HepG2 (cell line): ENCODE data around the gene AMHR2. TPM values are rescaled to one million over a fixed set of nuclear protein-coding genes. Genes with fewer than 3 reads are reported as not detected.

Experiments used
- ATAC-seq: fragments of 200-7000 bp; cut with Tn5 transposase; 3 replicates; pipeline ENCODE4 v1.9.1; 2020; ENCODE audit warnings: mild to moderate bottlenecking, moderate library complexity
- BruUV-seq: library from RNA; stranded (reverse); fragments of 400-500 nt; replicated peaks from 2 replicates; lab custom pipeline; 2021; lab: Mats Ljungman, UMichigan
- CTCF ChIA-PET: fragments of 300-600 bp; formaldehyde crosslinking; extraction: SDS; loops from one replicate; lab custom pipeline; 2021; ENCODE audit warnings: low total read pairs, inconsistent platforms, low intra/inter-chr PET ratio; lab: Yijun Ruan, JAX
- POLR2A ChIA-PET: fragments of 350-600 bp; sonication (Branson Sonifier 250); formaldehyde crosslinking; loops from one replicate; lab custom pipeline; 2020; ENCODE audit warnings: antibody characterized with exemption, inconsistent platforms; lab: Yijun Ruan, JAX
- DNase-seq: peaks from one replicate; pipeline ENCODE4 v3.0.0-alpha.2; 2015; ENCODE audit warnings: low spot score
- FAIRE-seq: peaks from 3 replicates; lab custom pipeline; 2011; peaks lifted over from hg19 to GRCh38; lab: Jason Lieb, UNC
- H2AFZ ChIP-seq: one replicate; pipeline ENCODE4 v1.6.1; 2011; ENCODE audit warnings: low read length, inconsistent platforms
- H3K27ac ChIP-seq: fragments of 300-600 bp; 3 replicates; pipeline ENCODE4 v1.8.0; 2011; ENCODE audit warnings: mixed run types, mild to moderate bottlenecking, mixed read lengths, low read length, inconsistent platforms; ENCODE audit not compliant: insufficient read depth; ENCODE audit errors: extremely low read length
- H3K27me3 ChIP-seq, 2 experiments: fragments of 200-600 bp in 1 of 2; 2 replicates in 1 of 2; 3 replicates in 1 of 2; pipeline versions ENCODE4 v1.6.0 to v1.8.0; 2011; ENCODE audit warnings: low read length in 2 of 2, mild to moderate bottlenecking in 2 of 2, moderate library complexity in 2 of 2, inconsistent platforms in 1 of 2; ENCODE audit not compliant: insufficient read depth in 2 of 2, control insufficient read depth in 1 of 2
- H3K36me3 ChIP-seq, 2 experiments: fragments of 200-600 bp in 1 of 2; replicated peaks in 1 of 2; 2 replicates in 1 of 2; 3 replicates in 1 of 2; pipeline versions ENCODE4 v1.5.1 to v1.8.0; 2011; ENCODE audit warnings: low read length in 2 of 2, inconsistent platforms in 1 of 2; ENCODE audit not compliant: insufficient read depth in 2 of 2, control insufficient read depth in 1 of 2
- H3K4me1 ChIP-seq: 2 replicates; pipeline ENCODE4 v1.5.1; 2012; ENCODE audit warnings: low read length, inconsistent platforms; ENCODE audit not compliant: insufficient read depth
- H3K4me2 ChIP-seq: 2 replicates; pipeline ENCODE4 v1.6.0; 2011; ENCODE audit warnings: low read depth, low read length, inconsistent platforms
- H3K4me3 ChIP-seq, 3 experiments: fragments of 200-600 bp in 1 of 3; sonication (generic), shearing (Covaris generic) in 1 of 3; replicated peaks in 1 of 3; 2 replicates each; pipeline ENCODE4 v1.5.1; 2011 to 2016; ENCODE audit warnings: low read length in 3 of 3, inconsistent platforms in 2 of 3, low read depth in 2 of 3, mild to moderate bottlenecking in 2 of 3, control low read depth in 1 of 3, mixed read lengths in 1 of 3; ENCODE audit not compliant: insufficient read depth in 1 of 3
- H3K79me2 ChIP-seq: one replicate; pipeline ENCODE4 v1.6.1; 2011; ENCODE audit warnings: low read length, inconsistent platforms; ENCODE audit not compliant: insufficient read depth
- H3K9ac ChIP-seq: 2 replicates; pipeline ENCODE4 v1.6.0; 2011; ENCODE audit warnings: mild to moderate bottlenecking, low read depth, low read length, inconsistent platforms; ENCODE audit not compliant: insufficient read depth
- H3K9me3 ChIP-seq: 2 replicates; pipeline ENCODE4 v1.5.1; 2012; ENCODE audit warnings: mild to moderate bottlenecking, low read length
- H4K20me1 ChIP-seq: 2 replicates; pipeline ENCODE4 v1.6.0; 2011; ENCODE audit warnings: inconsistent platforms, mild to moderate bottlenecking, low read length, moderate library complexity; ENCODE audit not compliant: insufficient read depth
- AHR ChIP-seq: IDR thresholded peaks from 2 replicates; pipeline ENCODE4 v1.6.1; 2018; ENCODE audit warnings: missing genetic modification reagents, missing compliant biosample characterization
- HES4 ChIP-seq: sonication (generic); formaldehyde crosslinking; IDR thresholded peaks from 2 replicates; pipeline ENCODE4 v1.9.0; 2021; ENCODE audit warnings: mild to moderate bottlenecking, missing genetic modification reagents, borderline replicate concordance
- MAFF ChIP-seq: IDR thresholded peaks from 2 replicates; pipeline ENCODE4 v1.6.1; 2011; ENCODE audit warnings: low read depth, low read length, improper control_type of control experiment
- NCOR1 ChIP-seq: fragments of 200-600 bp; sonication (generic); IDR thresholded peaks from 2 replicates; pipeline ENCODE4 v1.7.0; 2017; ENCODE audit warnings: antibody characterized with exemption, low read length, borderline replicate concordance
- PHF20 ChIP-seq: sonication (generic); formaldehyde crosslinking; IDR thresholded peaks from 2 replicates; pipeline ENCODE4 v1.5.0; 2020; ENCODE audit warnings: mild to moderate bottlenecking, missing genetic modification reagents
- SMAD9 ChIP-seq: sonication (generic); formaldehyde crosslinking; IDR thresholded peaks from 2 replicates; pipeline ENCODE4 v1.5.1; 2020; ENCODE audit warnings: mild to moderate bottlenecking, missing genetic modification reagents
- YEATS2 ChIP-seq: sonication (generic); formaldehyde crosslinking; IDR thresholded peaks from 2 replicates; pipeline ENCODE4 v1.4.0; 2020; ENCODE audit warnings: missing genetic modification reagents, borderline replicate concordance
- ZBTB20 ChIP-seq: sonication (generic); formaldehyde crosslinking; IDR thresholded peaks from 2 replicates; pipeline ENCODE4 v1.8.1; 2023; ENCODE audit warnings: missing genetic modification reagents, low read depth, mild to moderate bottlenecking, borderline replicate concordance
- ZNF20 ChIP-seq: sonication (generic); formaldehyde crosslinking; IDR thresholded peaks from 2 replicates; pipeline ENCODE4 v1.4.0; 2020; ENCODE audit warnings: mild to moderate bottlenecking, moderate library complexity, missing genetic modification reagents
- ZNF335 ChIP-seq: sonication (generic); formaldehyde crosslinking; IDR thresholded peaks from 2 replicates; pipeline ENCODE4 v1.4.0; 2020; ENCODE audit warnings: missing genetic modification reagents
- ZNF562 ChIP-seq: sonication (generic); formaldehyde crosslinking; IDR thresholded peaks from 2 replicates; pipeline ENCODE4 v1.8.0; 2022; ENCODE audit warnings: missing genetic modification reagents, borderline replicate concordance
- ZNF761 ChIP-seq: sonication (generic); formaldehyde crosslinking; conservative IDR thresholded peaks from 2 replicates; pipeline ENCODE4 v1.4.0; 2020; ENCODE audit warnings: mild to moderate bottlenecking, missing genetic modification reagents
- ZNF839 ChIP-seq: sonication (generic); formaldehyde crosslinking; IDR thresholded peaks from 2 replicates; pipeline ENCODE4 v1.4.0; 2020; ENCODE audit warnings: missing genetic modification reagents, mild to moderate bottlenecking, borderline replicate concordance
- ZSCAN31 ChIP-seq: sonication (generic); formaldehyde crosslinking; IDR thresholded peaks from 2 replicates; pipeline ENCODE4 v1.5.0; 2020; ENCODE audit warnings: low read depth, mild to moderate bottlenecking, missing genetic modification reagents
- WGBS: methylation state at CpG from one replicate; pipeline ENCODE4 v1.1.6; 2017; ENCODE audit warnings: low lambda C conversion rate; 5-methylcytosine and 5-hydroxymethylcytosine counted together
- in situ Hi-C: cut with HindIII; loops from 2 replicates; pipeline ENCODE4 v1.10.0; 2017; ENCODE audit warnings: low pct_unique_long_range_greater_than_20kb; ENCODE audit not compliant: extremely low pct_ligation_motif_present
- intact Hi-C: fragments of 100-400 bp; cut with micrococcal nuclease; formaldehyde crosslinking; loops from one replicate; pipeline ENCODE4 v1.10.0; 2022; ENCODE audit not compliant: unreplicated experiment
- polyA plus RNA-seq, 8 experiments: library from polyadenylated mRNA; depleted of rRNA in 3 of 8; stranded (reverse) in 7 of 8; unstranded in 1 of 8; fragments of >200 nt; fragmentation: Illumina TruSeq in 4 of 8; extraction: Trizol in 4 of 8; gene quantifications; 2 replicates each; pipeline versions ENCODE4 v1.2.1 to v1.2.3, GENCODE V29; 2011 to 2016; ENCODE audit warnings: low read depth in 4 of 8, missing spikeins in 1 of 8, mixed read lengths in 1 of 8; ENCODE audit not compliant: insufficient read depth in 1 of 8
- total RNA-seq, 5 experiments: library from RNA; depleted of rRNA; stranded (reverse); fragments of >200 nt; fragmentation: Illumina TruSeq; extraction: Trizol; gene quantifications; 2 replicates each; pipeline ENCODE4 v1.2.3, GENCODE V29; 2016; ENCODE audit warnings: low read depth in 1 of 5
- TF ChIP-seq, protein P1 (sequence below): sonication (generic); formaldehyde crosslinking; IDR thresholded peaks from 2 replicates; pipeline ENCODE4 v1.5.0; 2020; ENCODE audit warnings: mild to moderate bottlenecking, missing genetic modification reagents
- TF ChIP-seq, protein P2 (sequence below): sonication (generic); formaldehyde crosslinking; IDR thresholded peaks from 2 replicates; pipeline ENCODE4 v1.4.0; 2020; ENCODE audit warnings: missing genetic modification reagents; ENCODE audit errors: not compliant biosample characterization
- TF ChIP-seq, protein P3 (sequence below): sonication (generic); formaldehyde crosslinking; IDR thresholded peaks from 2 replicates; pipeline ENCODE4 v1.5.0; 2020; ENCODE audit warnings: missing genetic modification reagents
- TF ChIP-seq, protein P4 (sequence below): sonication (generic); formaldehyde crosslinking; IDR thresholded peaks from 2 replicates; pipeline ENCODE4 v1.5.0; 2020; ENCODE audit warnings: missing genetic modification reagents

Gene AMHR2
- total and polyA plus RNA-seq, 2 of the 13 experiments (the other 11 are each of a cell fraction or from before 2014, with no cell fraction given) = 0.24 to 0.58 TPM

DNA sequence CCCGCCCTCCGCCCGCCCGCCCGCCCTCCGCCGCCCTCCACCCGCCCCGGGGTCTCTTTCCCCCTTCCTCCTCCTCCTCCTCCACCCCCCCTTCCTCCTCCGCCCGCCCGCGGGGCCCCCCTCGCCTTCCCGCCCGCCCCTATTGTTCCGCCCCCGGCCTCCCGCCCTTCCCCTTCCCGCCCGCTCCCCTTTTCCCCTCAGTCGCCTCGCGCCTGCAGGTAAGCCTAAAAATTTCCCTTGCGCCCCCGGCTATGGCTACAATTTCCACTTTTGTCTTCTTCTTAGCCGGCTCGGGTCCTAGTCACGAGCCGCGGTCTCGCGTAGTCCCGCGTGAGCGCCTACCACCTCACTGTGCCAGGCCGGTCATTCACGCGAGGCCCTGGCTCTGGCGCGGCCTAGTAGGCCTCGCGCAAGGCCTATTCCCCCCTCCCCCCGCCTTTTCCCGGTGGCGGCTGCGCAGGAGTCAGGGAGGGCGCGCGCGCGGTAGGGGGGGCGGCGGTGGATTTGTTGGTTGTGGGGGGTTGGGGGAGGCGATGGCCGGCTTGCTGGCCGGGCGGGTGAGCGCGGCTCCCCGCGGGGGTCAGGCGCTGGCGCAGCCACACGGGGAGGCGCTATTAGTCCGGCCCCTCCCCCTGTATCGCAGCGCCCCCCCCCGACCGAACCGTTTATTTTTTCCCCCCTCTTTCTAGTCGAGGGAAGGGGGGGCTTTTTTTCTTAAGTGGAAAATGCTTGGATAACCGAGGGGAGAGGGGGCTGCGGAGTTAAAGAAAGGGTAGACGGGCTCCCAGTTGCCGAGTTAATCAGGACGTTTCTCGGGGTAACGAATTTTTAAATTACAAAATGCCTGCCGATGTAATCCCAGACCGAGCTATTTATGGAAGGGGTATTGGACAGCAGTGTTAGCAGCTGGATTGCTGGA lies 28.8 kb downstream of the AMHR2 start:
- H3K36me3 ChIP-seq = peaks cover 19 to 37% of the 10 kb centered on the region in 2 experiments
- no TSS peak for BruUV-seq
- DNase-seq (peak; percentile 72), ATAC-seq (peak; percentile 74), FAIRE-seq (no peak)
- H3K4me1 ChIP-seq = peaks cover 34% of the 10 kb centered on the region
- WGBS = 1% methylated on average over 53 of the region's 82 CpGs
- peaks cover 48% of the 10 kb centered on the region for H3K79me2 ChIP-seq
- ChIA-PET POLR2A (interaction anchor here (1.0 to 2.8 kb wide), 3 partner anchors 10 to 49 kb away, joined by 3 to 9 read pairs (median 4); partner anchors contain the start of gene TARBP2), CTCF (no interaction called here)
- no peak overlapping the region for H2AFZ ChIP-seq
- H4K20me1 ChIP-seq = peaks cover 45% of the 10 kb centered on the region
- peak overlapping the region; percentile 77 to 97 (median 95) for H3K4me3 ChIP-seq
- H3K9ac ChIP-seq = peak overlapping the region; percentile 92
- peak overlapping the region; percentile 92 for H3K27ac ChIP-seq
- no peaks in the 10 kb centered on the region for H3K9me3 ChIP-seq
- no peaks in the 10 kb centered on the region for H3K27me3 ChIP-seq
- intact Hi-C loops (no loop called here), in situ Hi-C loops (no loop called here)
- H3K4me2 ChIP-seq = peak overlapping the region; percentile 91
- peak; percentile 75; the same call in 1 of the 2 replicates for TF ChIP-seq YEATS2 (CRISPR knock-in tag)
- no peak for TF ChIP-seq ZNF20 (CRISPR knock-in tag)
- TF ChIP-seq, protein P1, sequence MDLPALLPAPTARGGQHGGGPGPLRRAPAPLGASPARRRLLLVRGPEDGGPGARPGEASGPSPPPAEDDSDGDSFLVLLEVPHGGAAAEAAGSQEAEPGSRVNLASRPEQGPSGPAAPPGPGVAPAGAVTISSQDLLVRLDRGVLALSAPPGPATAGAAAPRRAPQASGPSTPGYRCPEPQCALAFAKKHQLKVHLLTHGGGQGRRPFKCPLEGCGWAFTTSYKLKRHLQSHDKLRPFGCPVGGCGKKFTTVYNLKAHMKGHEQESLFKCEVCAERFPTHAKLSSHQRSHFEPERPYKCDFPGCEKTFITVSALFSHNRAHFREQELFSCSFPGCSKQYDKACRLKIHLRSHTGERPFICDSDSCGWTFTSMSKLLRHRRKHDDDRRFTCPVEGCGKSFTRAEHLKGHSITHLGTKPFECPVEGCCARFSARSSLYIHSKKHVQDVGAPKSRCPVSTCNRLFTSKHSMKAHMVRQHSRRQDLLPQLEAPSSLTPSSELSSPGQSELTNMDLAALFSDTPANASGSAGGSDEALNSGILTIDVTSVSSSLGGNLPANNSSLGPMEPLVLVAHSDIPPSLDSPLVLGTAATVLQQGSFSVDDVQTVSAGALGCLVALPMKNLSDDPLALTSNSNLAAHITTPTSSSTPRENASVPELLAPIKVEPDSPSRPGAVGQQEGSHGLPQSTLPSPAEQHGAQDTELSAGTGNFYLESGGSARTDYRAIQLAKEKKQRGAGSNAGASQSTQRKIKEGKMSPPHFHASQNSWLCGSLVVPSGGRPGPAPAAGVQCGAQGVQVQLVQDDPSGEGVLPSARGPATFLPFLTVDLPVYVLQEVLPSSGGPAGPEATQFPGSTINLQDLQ (CRISPR knock-in tag) = no peak
- no peak for TF ChIP-seq ZNF761 (CRISPR knock-in tag)
- peak; percentile 12; the same call in 1 of the 2 replicates for TF ChIP-seq NCOR1
- TF ChIP-seq, protein P2, sequence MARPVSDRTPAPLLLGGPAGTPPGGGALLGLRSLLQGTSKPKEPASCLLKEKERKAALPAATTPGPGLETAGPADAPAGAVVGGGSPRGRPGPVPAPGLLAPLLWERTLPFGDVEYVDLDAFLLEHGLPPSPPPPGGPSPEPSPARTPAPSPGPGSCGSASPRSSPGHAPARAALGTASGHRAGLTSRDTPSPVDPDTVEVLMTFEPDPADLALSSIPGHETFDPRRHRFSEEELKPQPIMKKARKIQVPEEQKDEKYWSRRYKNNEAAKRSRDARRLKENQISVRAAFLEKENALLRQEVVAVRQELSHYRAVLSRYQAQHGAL (CRISPR knock-in tag) = no peak
- TF ChIP-seq, protein P3, sequence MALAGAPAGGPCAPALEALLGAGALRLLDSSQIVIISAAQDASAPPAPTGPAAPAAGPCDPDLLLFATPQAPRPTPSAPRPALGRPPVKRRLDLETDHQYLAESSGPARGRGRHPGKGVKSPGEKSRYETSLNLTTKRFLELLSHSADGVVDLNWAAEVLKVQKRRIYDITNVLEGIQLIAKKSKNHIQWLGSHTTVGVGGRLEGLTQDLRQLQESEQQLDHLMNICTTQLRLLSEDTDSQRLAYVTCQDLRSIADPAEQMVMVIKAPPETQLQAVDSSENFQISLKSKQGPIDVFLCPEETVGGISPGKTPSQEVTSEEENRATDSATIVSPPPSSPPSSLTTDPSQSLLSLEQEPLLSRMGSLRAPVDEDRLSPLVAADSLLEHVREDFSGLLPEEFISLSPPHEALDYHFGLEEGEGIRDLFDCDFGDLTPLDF (CRISPR knock-in tag) = peak; percentile 29; the same call in 1 of the 2 replicates
- no peak for TF ChIP-seq MAFF
- TF ChIP-seq ZBTB20 (CRISPR knock-in tag) = peak; percentile 44; the same call in 1 of the 2 replicates
- peak; percentile 79; the same call in 1 of the 2 replicates for TF ChIP-seq HES4
- TF ChIP-seq AHR (CRISPR knock-in tag) = peak; percentile 94; the same call in 1 of the 2 replicates
- no peak for TF ChIP-seq ZNF335 (CRISPR knock-in tag)
- TF ChIP-seq PHF20 (CRISPR knock-in tag) = no peak
- TF ChIP-seq ZNF562 (CRISPR knock-in tag) = no peak
- no peak for TF ChIP-seq ZNF839
- TF ChIP-seq, protein P4, sequence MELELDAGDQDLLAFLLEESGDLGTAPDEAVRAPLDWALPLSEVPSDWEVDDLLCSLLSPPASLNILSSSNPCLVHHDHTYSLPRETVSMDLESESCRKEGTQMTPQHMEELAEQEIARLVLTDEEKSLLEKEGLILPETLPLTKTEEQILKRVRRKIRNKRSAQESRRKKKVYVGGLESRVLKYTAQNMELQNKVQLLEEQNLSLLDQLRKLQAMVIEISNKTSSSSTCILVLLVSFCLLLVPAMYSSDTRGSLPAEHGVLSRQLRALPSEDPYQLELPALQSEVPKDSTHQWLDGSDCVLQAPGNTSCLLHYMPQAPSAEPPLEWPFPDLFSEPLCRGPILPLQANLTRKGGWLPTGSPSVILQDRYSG (CRISPR knock-in tag) = no peak
- no peak for TF ChIP-seq ZSCAN31
- no peak for TF ChIP-seq SMAD9 (CRISPR knock-in tag)
